Kidney (tissue), 14 donors: ENCODE measurements around the gene MYH11. TPM values are rescaled to one million over a fixed set of nuclear protein-coding genes. Genes with fewer than 3 reads are reported as not detected.
"Not testable (repeated sequence)": the region's sequence is repeated elsewhere in the genome, so short reads cannot be mapped to it uniquely, and the experiment has no call there.

Source experiments
- DNase-seq, 5 donors: peaks; one replicate each; pipeline ENCODE4 v3.0.0-alpha.2; 2013 to 2020
- FAIRE-seq: peaks from 2 replicates; lab custom pipeline; 2012; peaks lifted over from hg19 to GRCh38; lab: Jason Lieb, UNC
- H3K27ac ChIP-seq, 2 donors: one replicate each; pipeline ENCODE4 v1.7.0; 2013; ENCODE audit warnings: low read depth in 2 of 2, low read length in 2 of 2, inconsistent platforms in 1 of 2
- H3K27me3 ChIP-seq: one replicate; pipeline ENCODE4 v1.7.1; 2013; ENCODE audit warnings: low read length, inconsistent platforms; ENCODE audit not compliant: control insufficient read depth, insufficient read depth
- H3K36me3 ChIP-seq, 3 donors: one replicate each; pipeline versions ENCODE4 v1.7.0 to v1.7.1; 2013; ENCODE audit warnings: low read length in 3 of 3, control low read depth in 1 of 3, inconsistent platforms in 1 of 3; ENCODE audit not compliant: insufficient read depth in 3 of 3, control insufficient read depth in 2 of 3
- H3K4me1 ChIP-seq, 3 donors: one replicate each; pipeline versions ENCODE4 v1.7.0 to v1.7.1; 2013; ENCODE audit warnings: low read length in 3 of 3, inconsistent platforms in 1 of 3, low read depth in 1 of 3; ENCODE audit not compliant: control insufficient read depth in 2 of 3, insufficient read depth in 2 of 3
- H3K4me3 ChIP-seq, 3 donors: one replicate each; pipeline versions ENCODE4 v1.7.0 to v1.8.1; 2013; ENCODE audit warnings: low read length in 3 of 3, control low read depth in 1 of 3, inconsistent platforms in 1 of 3
- H3K9ac ChIP-seq, 3 donors: one replicate each; pipeline versions ENCODE4 v1.7.0 to v1.7.1; 2013; ENCODE audit warnings: low read length in 3 of 3, control low read depth in 1 of 3, inconsistent platforms in 1 of 3
- H3K9me3 ChIP-seq, 3 donors: one replicate each; pipeline versions ENCODE4 v1.7.0 to v1.7.1; 2013; ENCODE audit warnings: low read length in 3 of 3, control low read depth in 1 of 3, inconsistent platforms in 1 of 3; ENCODE audit not compliant: control insufficient read depth in 2 of 3, insufficient read depth in 1 of 3
- CTCF ChIP-seq: IDR thresholded peaks from 3 replicates; pipeline ENCODE4 v1.5.1; 2012; ENCODE audit warnings: mild to moderate bottlenecking, moderate library complexity, borderline replicate concordance; ENCODE audit not compliant: insufficient read depth; ENCODE audit errors: extremely low read depth
- intact Hi-C: fragments of 100-400 bp; cut with DNase I; formaldehyde crosslinking; loops from one replicate; pipeline ENCODE4 v1.11.1; 2022
- polyA plus RNA-seq: library from polyadenylated mRNA; stranded (reverse); fragments of 350-450 nt; fragmentation: Illumina TruSeq; extraction: RNeasy Lipid Tissue Mini Kit (QIAGEN cat#74804); gene quantifications from one replicate; pipeline ENCODE4 v1.2.3, GENCODE V29; 2014; ENCODE audit warnings: low read depth, low replicate concordance; ENCODE audit not compliant: insufficient read depth
- total RNA-seq: library from RNA; stranded (reverse); fragmentation: NEBNext Ultra II Directional; extraction: Animal tissue kit (Norgen Biotek cat#: 25700); gene quantifications from one replicate; pipeline ENCODE4 v1.2.1, GENCODE V29; 2021
- donor health status: control.
- donor health status: control.
- donor health status: control.
- donor health status: control.
- donor health status: control.
- donor health status: DM: yes; HTN: yes; CAD: no.
- donor health status: Normal renal cell carcinoma (clear cell type).

Gene MYH11
- total and polyA plus RNA-seq, 2 donors from 2014 or later: 40.2 to 175 TPM

GRCh38 chr16:15729152-15729551 is 127.7 kb downstream of the MYH11 start:
- Histone ChIP-seq H3K36me3 (peaks cover 0 to 7% (median 5%) of the 10 kb centered on the region in 3 donors), H3K9me3 (no peaks in the 10 kb centered on the region), H3K27me3 (no peaks in the 10 kb centered on the region), H3K27ac (no peak overlapping the region), H3K9ac (no peak overlapping the region), H3K4me1 (no peaks in the 10 kb centered on the region), H3K4me3 (no peak overlapping the region)
- no peak for TF ChIP-seq CTCF
- DNase-seq (no peak), FAIRE-seq (no peak)
- intact Hi-C loops: no loop called here

GRCh38 chr16:15727697-15728096 is 129.1 kb downstream of the MYH11 start:
- H3K9me3 ChIP-seq, H3K4me3 ChIP-seq, H3K36me3 ChIP-seq, FAIRE-seq, DNase-seq, intact Hi-C loops, H3K27me3 ChIP-seq, H3K4me1 ChIP-seq, H3K27ac ChIP-seq, H3K9ac ChIP-seq: not testable (repeated sequence)

GRCh38 chr16:15726715-15727114 is 130.1 kb downstream of the MYH11 start:
- intact Hi-C loops: no loop called here
- Histone ChIP-seq H3K27ac (no peak overlapping the region), H3K36me3 (peaks cover 0 to 7% (median 5%) of the 10 kb centered on the region in 3 donors), H3K4me3 (no peak overlapping the region), H3K27me3 (no peaks in the 10 kb centered on the region), H3K4me1 (no peaks in the 10 kb centered on the region), H3K9me3 (no peaks in the 10 kb centered on the region), H3K9ac (no peak overlapping the region)
- DNase-seq (no peak), FAIRE-seq (no peak)
- TF ChIP-seq CTCF: no peak

- FAIRE-seq: no peak
- Histone ChIP-seq H3K27ac (no peak overlapping the region), H3K36me3 (peaks cover 0 to 7% (median 5%) of the 10 kb centered on the region in 3 donors), H3K27me3 (no peaks in the 10 kb centered on the region), H3K9ac (no peak overlapping the region), H3K9me3 (no peaks in the 10 kb centered on the region), H3K4me1 (no peaks in the 10 kb centered on the region), H3K4me3 (no peak overlapping the region)
- no peak for TF ChIP-seq CTCF
- intact Hi-C loops: no loop called here
- DNase-seq: no peak
Observed at GRCh38 chr16:15725641-15726240, 131.1 kb downstream of the MYH11 start.
